GM12878 (cell line): ENCODE results near the gene FGF12. TPM values are rescaled to one million over a fixed set of nuclear protein-coding genes. Genes with fewer than 3 reads are reported as not detected.

ENCODE experiments used
- ATAC-seq: fragments of 200-7000 bp; cut with Tn5 transposase; 3 replicates; pipeline ENCODE4 v1.9.1; 2020; ENCODE audit warnings: mild to moderate bottlenecking, moderate library complexity
- BruUV-seq: library from RNA; stranded (reverse); fragments of 400-500 nt; replicated peaks from 2 replicates; lab custom pipeline; 2021; lab: Mats Ljungman, UMichigan
- CTCF ChIA-PET: fragments of 300-600 bp; sonication (Branson Sonifier 250); formaldehyde crosslinking; extraction: SDS; loops from one replicate; lab custom pipeline; 2021; ENCODE audit warnings: inconsistent platforms; lab: Yijun Ruan, JAX
- POLR2A ChIA-PET: fragments of 350-600 bp; formaldehyde crosslinking; extraction: SDS; loops from one replicate; lab custom pipeline; 2021; ENCODE audit warnings: inconsistent platforms; lab: Charles Lee
- RAD21 ChIA-PET: fragments of 300-600 bp; sonication (Branson Sonifier 250); formaldehyde crosslinking; loops from one replicate; lab custom pipeline; 2023; ENCODE audit warnings: antibody characterized with exemption; ENCODE audit not compliant: unreplicated experiment; lab: Charles Lee
- SMC1A ChIA-PET: fragments of 300-600 bp; sonication (Branson Sonifier 250); formaldehyde crosslinking; loops from one replicate; lab custom pipeline; 2023; ENCODE audit not compliant: unreplicated experiment, uncharacterized antibody; lab: Charles Lee
- DNase-seq: peaks from one replicate; pipeline ENCODE4 v3.0.0-alpha.2; 2011; ENCODE audit warnings: low read depth, low spot score
- FAIRE-seq: peaks from 3 replicates; lab custom pipeline; 2011; peaks lifted over from hg19 to GRCh38; lab: Jason Lieb, UNC
- H2AFZ ChIP-seq: 2 replicates; pipeline ENCODE4 v1.6.0; 2011; ENCODE audit warnings: low read depth, low read length, control low read depth; ENCODE audit not compliant: control insufficient read depth
- H3K27ac ChIP-seq: 2 replicates; pipeline ENCODE4 v1.5.1; 2011; ENCODE audit warnings: control low read depth; ENCODE audit not compliant: control insufficient read depth, insufficient read depth
- H3K27me3 ChIP-seq, 2 experiments: replicated peaks in 1 of 2; 2 replicates each; pipeline versions ENCODE4 v1.6.0 to v1.6.1; 2011; ENCODE audit warnings: low read length in 1 of 2; ENCODE audit not compliant: control insufficient read depth in 2 of 2, insufficient read depth in 2 of 2
- H3K36me3 ChIP-seq, 2 experiments: 2 replicates each; pipeline ENCODE4 v1.5.1; 2011; ENCODE audit warnings: low read length in 1 of 2; ENCODE audit not compliant: control insufficient read depth in 2 of 2, insufficient read depth in 2 of 2
- H3K4me1 ChIP-seq: 2 replicates; pipeline ENCODE4 v1.6.1; 2011; ENCODE audit warnings: mild to moderate bottlenecking, low read length, moderate library complexity, mixed read lengths; ENCODE audit not compliant: control insufficient read depth, insufficient read depth
- H3K4me2 ChIP-seq: 2 replicates; pipeline ENCODE4 v1.6.0; 2011; ENCODE audit warnings: control low read depth; ENCODE audit not compliant: control insufficient read depth, insufficient read depth
- H3K4me3 ChIP-seq: fragments of 200-600 bp; sonication (generic); 2 replicates; pipeline ENCODE4 v1.5.1; 2016
- H3K79me2 ChIP-seq: 2 replicates; pipeline ENCODE4 v1.6.0; 2011; ENCODE audit warnings: low read length; ENCODE audit not compliant: control insufficient read depth, insufficient read depth
- H3K9ac ChIP-seq: 2 replicates; pipeline ENCODE4 v1.8.0; 2011; ENCODE audit warnings: low read length, control low read depth, mixed read lengths; ENCODE audit not compliant: control insufficient read depth, insufficient read depth
- H3K9me3 ChIP-seq: replicated peaks from 3 replicates; pipeline ENCODE4 v1.5.1; 2011; ENCODE audit warnings: mild to moderate bottlenecking, low read length; ENCODE audit not compliant: control insufficient read depth, insufficient read depth
- H4K20me1 ChIP-seq: 2 replicates; pipeline ENCODE4 v1.6.0; 2011; ENCODE audit not compliant: control insufficient read depth, insufficient read depth
- ATF7 ChIP-seq: fragments of 450-650 bp; IDR thresholded peaks from 2 replicates; pipeline ENCODE4 v1.6.1; 2016; ENCODE audit warnings: low read depth, mild to moderate bottlenecking
- BACH1 ChIP-seq: fragments of 450-650 bp; IDR thresholded peaks from 2 replicates; pipeline ENCODE4 v1.6.1; 2017; ENCODE audit warnings: mild to moderate bottlenecking, borderline replicate concordance
- CREB1 ChIP-seq: IDR thresholded peaks from 2 replicates; pipeline ENCODE4 v1.6.1; 2012; ENCODE audit warnings: low read depth, mild to moderate bottlenecking, inconsistent platforms
- IRF4 ChIP-seq: IDR thresholded peaks from 2 replicates; pipeline ENCODE4 v1.6.1; 2011; ENCODE audit warnings: low read depth, low read length
- JUND ChIP-seq: IDR thresholded peaks from 2 replicates; pipeline ENCODE4 v1.6.1; 2012; ENCODE audit warnings: low read depth, mild to moderate bottlenecking, low read length, improper control_type of control experiment, moderate library complexity
- MEF2A ChIP-seq: IDR thresholded peaks from 2 replicates; pipeline ENCODE4 v1.6.1; 2011; ENCODE audit warnings: low read depth, mild to moderate bottlenecking, low read length, moderate library complexity; ENCODE audit not compliant: insufficient read depth
- MTA2 ChIP-seq: fragments of 450-650 bp; IDR thresholded peaks from 2 replicates; pipeline ENCODE4 v1.6.1; 2016; ENCODE audit warnings: low read depth, mild to moderate bottlenecking, moderate library complexity
- NFYA ChIP-seq: IDR thresholded peaks from 2 replicates; pipeline ENCODE4 v1.6.1; 2011; ENCODE audit warnings: low read depth, mild to moderate bottlenecking, low read length, improper control_type of control experiment, borderline replicate concordance
- SREBF1 ChIP-seq: IDR thresholded peaks from 2 replicates; pipeline ENCODE4 v1.6.1; 2012; ENCODE audit warnings: mild to moderate bottlenecking, low read length
- TCF7 ChIP-seq: IDR thresholded peaks from 2 replicates; pipeline ENCODE4 v1.6.1; 2014; ENCODE audit warnings: antibody characterized with exemption, borderline replicate concordance
- WGBS: methylation state at CpG from one replicate; pipeline ENCODE4 v1.1.6; 2016; ENCODE audit warnings: low lambda C conversion rate; ENCODE audit not compliant: insufficient replicate concordance, insufficient coverage; ENCODE audit errors: missing lambda C conversion rate; 5-methylcytosine and 5-hydroxymethylcytosine counted together
- in situ Hi-C: fragments of 300-500 bp; cut with MboI; formaldehyde crosslinking; loops from 9 replicates; pipeline ENCODE4 v1.14.3; 2018; ENCODE audit warnings: mixed read lengths
- intact Hi-C: fragments of 100-400 bp; cut with micrococcal nuclease; formaldehyde crosslinking; loops from one replicate; pipeline ENCODE4 v1.14.2; 2022; ENCODE audit not compliant: unreplicated experiment
- polyA plus RNA-seq, 11 experiments: library from polyadenylated mRNA; depleted of rRNA in 4 of 11; unstranded in 6 of 11; stranded (reverse) in 5 of 11; fragments of >200 nt; fragmentation: Nextera tagmentation in 4 of 11; fragmentation: Illumina TruSeq in 1 of 11; extraction: Ambion mirVana in 4 of 11; extraction: Trizol in 1 of 11; gene quantifications; 1 replicate in 1 of 11; 2 replicates in 10 of 11; pipeline versions ENCODE4 v1.2.1 to v1.2.3, GENCODE V29; 2011 to 2016; ENCODE audit warnings: inconsistent platforms in 2 of 11, missing spikeins in 2 of 11, low read depth in 1 of 11
- total RNA-seq, 4 experiments: library from RNA; depleted of rRNA in 3 of 4; stranded (reverse); fragments of >200 nt in 3 of 4; fragmentation: Illumina TruSeq in 1 of 4; extraction: Trizol in 1 of 4; gene quantifications; 2 replicates each; pipeline versions ENCODE4 v1.2.1 to v1.2.3, GENCODE V29; 2013 to 2021

Gene FGF12
- total and polyA plus RNA-seq, 10 of the 15 experiments (the other 5 are each of a cell fraction or from before 2014, with no cell fraction given): 0.03 to 0.43 (median 0.13) TPM; not detected in 7

GRCh38 chr3:192687488-192688152 is 39.7 kb downstream of the FGF12 start:
- no peaks in the 10 kb centered on the region for H3K27me3 ChIP-seq
- H3K9ac ChIP-seq: no peak overlapping the region
- no peaks in the 10 kb centered on the region for H4K20me1 ChIP-seq
- no peaks in the 10 kb centered on the region for H3K9me3 ChIP-seq
- no peak overlapping the region for H3K4me3 ChIP-seq
- ChIA-PET POLR2A (no interaction called here), SMC1A (no interaction called here), RAD21 (no interaction called here), CTCF (interaction anchor here (0.6 kb wide), 1 partner anchor 205 kb away, joined by 3 read pairs; no protein-coding TSS in a partner anchor)
- no peaks in the 10 kb centered on the region for H3K36me3 ChIP-seq
- no TSS peak for BruUV-seq
- FAIRE-seq: no peak
- DNase-seq: no peak
- 43% methylated on average over 5 of the region's 5 CpGs for WGBS
- no peak overlapping the region for H2AFZ ChIP-seq
- TF ChIP-seq MEF2A (no peak), JUND (no peak), IRF4 (no peak), MTA2 (no peak), ATF7 (no peak), CREB1 (no peak), SREBF1 (no peak), TCF7 (no peak), BACH1 (no peak), NFYA (no peak)
- intact Hi-C loops (no loop called here), in situ Hi-C loops (no loop called here)
- no peaks in the 10 kb centered on the region for H3K79me2 ChIP-seq
- H3K4me1 ChIP-seq: no peaks in the 10 kb centered on the region
- H3K4me2 ChIP-seq: no peak overlapping the region
- ATAC-seq: no peak
- no peak overlapping the region for H3K27ac ChIP-seq
